ENCODE data around the gene RBFA. TPM values are rescaled to one million over a fixed set of nuclear protein-coding genes. Genes with fewer than 3 reads are reported as not detected.
"Not testable (repeated sequence)": the region's sequence is repeated elsewhere in the genome, so short reads cannot be mapped to it uniquely, and the experiment has no call there.

RBFA gene
- total and polyA plus RNA-seq, 2 experiments from 2014 or later = 21.4 to 29.4 TPM

GRCh38 chr18:79989195-79989497 is 45.1 kb upstream of the RBFA start:
- Histone ChIP-seq H3K9me3 (ENCODE audit: low read depth) (no peaks in the 10 kb centered on the region), H3K4me1 (ENCODE audit: insufficient read depth) (peaks cover 13% of the 10 kb centered on the region), H3K4me2 (peak overlapping the region; percentile 79), H4K20me1 (ENCODE audit: insufficient read depth, poor library complexity, severe bottlenecking) (peaks cover 29% of the 10 kb centered on the region), H3K9me2 (replicated peaks; ENCODE audit: insufficient read depth) (no peaks in the 10 kb centered on the region), H3K36me3 (replicated peaks; ENCODE audit: insufficient read depth, low read depth) (no peaks in the 10 kb centered on the region), H3K27me3 (no peaks in the 10 kb centered on the region), H3K27ac (peak overlapping the region; percentile 99), H3K4me3 (peak overlapping the region; percentile 82), H2AFZ (no peak overlapping the region), H3K79me2 (peaks cover 44% of the 10 kb centered on the region)
- DNase-seq (ENCODE audit: low spot score) = no peak
- no peak for TF ChIP-seq CTCF (IDR thresholded peaks at IDR 0.05; ENCODE audit: poor library complexity)
- no peak for TF ChIP-seq EZH2phosphoT487 (IDR thresholded peaks at IDR 0.05; ENCODE audit: low read depth, severe bottlenecking, unreplicated experiment)
- TF ChIP-seq EZH2 (IDR thresholded peaks at IDR 0.05; ENCODE audit: borderline replicate concordance) = no peak
- 73% methylated on average over 14 of the region's 14 CpGs for WGBS (ENCODE audit: low lambda C conversion rate, missing lambda C conversion rate)

- no peak overlapping the region for H2AFZ ChIP-seq
- H3K9me3 ChIP-seq (ENCODE audit: low read depth) = no peaks in the 10 kb centered on the region
- H3K9me2 ChIP-seq (replicated peaks; ENCODE audit: insufficient read depth) = no peaks in the 10 kb centered on the region
- no peak for DNase-seq (ENCODE audit: low spot score)
- no peaks in the 10 kb centered on the region for H3K36me3 ChIP-seq (replicated peaks; ENCODE audit: insufficient read depth, low read depth)
- peaks cover 20% of the 10 kb centered on the region for H3K79me2 ChIP-seq
- H3K4me3 ChIP-seq = no peak overlapping the region
- H3K27ac ChIP-seq = no peak overlapping the region
- TF ChIP-seq EZH2phosphoT487 (IDR thresholded peaks at IDR 0.05; ENCODE audit: low read depth, severe bottlenecking, unreplicated experiment) = no peak
- TF ChIP-seq EZH2 (IDR thresholded peaks at IDR 0.05; ENCODE audit: borderline replicate concordance) = no peak
- no peak for TF ChIP-seq CTCF (IDR thresholded peaks at IDR 0.05; ENCODE audit: poor library complexity)
- no peak overlapping the region for H3K4me2 ChIP-seq
- peaks cover 10% of the 10 kb centered on the region for H4K20me1 ChIP-seq (ENCODE audit: insufficient read depth, poor library complexity, severe bottlenecking)
- peaks cover 10% of the 10 kb centered on the region for H3K4me1 ChIP-seq (ENCODE audit: insufficient read depth)
- 89% methylated on average over 2 of the region's 2 CpGs for WGBS (ENCODE audit: low lambda C conversion rate, missing lambda C conversion rate)
- H3K27me3 ChIP-seq = no peaks in the 10 kb centered on the region
Measured at GRCh38 chr18:79991494-79991893, 42.7 kb upstream of the RBFA start.

GRCh38 chr18:79999701-80000100 is 34.5 kb upstream of the RBFA start:
- not testable (repeated sequence) for H2AFZ ChIP-seq; H3K9me2 ChIP-seq (replicated peaks; ENCODE audit: insufficient read depth); H3K4me2 ChIP-seq; H3K27ac ChIP-seq; H3K36me3 ChIP-seq (replicated peaks; ENCODE audit: insufficient read depth, low read depth); H3K79me2 ChIP-seq; H4K20me1 ChIP-seq (ENCODE audit: insufficient read depth, poor library complexity, severe bottlenecking); H3K4me1 ChIP-seq (ENCODE audit: insufficient read depth); DNase-seq (ENCODE audit: low spot score); H3K27me3 ChIP-seq; H3K9me3 ChIP-seq (ENCODE audit: low read depth); H3K4me3 ChIP-seq
- WGBS (ENCODE audit: low lambda C conversion rate, missing lambda C conversion rate) = 89% methylated on average over 2 of the region's 2 CpGs

- H3K4me3 ChIP-seq = no peak overlapping the region
- no peak overlapping the region for H3K27ac ChIP-seq
- DNase-seq (ENCODE audit: low spot score) = no peak
- H3K36me3 ChIP-seq (replicated peaks; ENCODE audit: insufficient read depth, low read depth) = no peaks in the 10 kb centered on the region
- no peak overlapping the region for H2AFZ ChIP-seq
- H3K4me2 ChIP-seq = no peak overlapping the region
- H3K4me1 ChIP-seq (ENCODE audit: insufficient read depth) = no peaks in the 10 kb centered on the region
- 77% methylated on average over 3 of the region's 3 CpGs for WGBS (ENCODE audit: low lambda C conversion rate, missing lambda C conversion rate)
- TF ChIP-seq EZH2phosphoT487 (IDR thresholded peaks at IDR 0.05; ENCODE audit: low read depth, severe bottlenecking, unreplicated experiment) = no peak
- no peak for TF ChIP-seq CTCF (IDR thresholded peaks at IDR 0.05; ENCODE audit: poor library complexity)
- TF ChIP-seq EZH2 (IDR thresholded peaks at IDR 0.05; ENCODE audit: borderline replicate concordance) = no peak
- no peaks in the 10 kb centered on the region for H3K9me2 ChIP-seq (replicated peaks; ENCODE audit: insufficient read depth)
- H4K20me1 ChIP-seq (ENCODE audit: insufficient read depth, poor library complexity, severe bottlenecking) = no peaks in the 10 kb centered on the region
- no peaks in the 10 kb centered on the region for H3K27me3 ChIP-seq
- H3K79me2 ChIP-seq = no peaks in the 10 kb centered on the region
- H3K9me3 ChIP-seq (ENCODE audit: low read depth) = no peaks in the 10 kb centered on the region
Measured at GRCh38 chr18:80000877-80001276, 33.4 kb upstream of the RBFA start.
